Measurements from ENCODE around the gene RAMP3. TPM values are rescaled to one million over a fixed set of nuclear protein-coding genes. Genes with fewer than 3 reads are reported as not detected.
"Not testable (repeated sequence)": the region's sequence is repeated elsewhere in the genome, so short reads cannot be mapped to it uniquely, and the experiment has no call there.

The RAMP3 gene
- total RNA-seq, 5 donors from 2014 or later (not counting 1 experiment from before 2014, with no cell fraction given): 0.19 to 0.63 (median 0.45) TPM; not detected in 1

DNA sequence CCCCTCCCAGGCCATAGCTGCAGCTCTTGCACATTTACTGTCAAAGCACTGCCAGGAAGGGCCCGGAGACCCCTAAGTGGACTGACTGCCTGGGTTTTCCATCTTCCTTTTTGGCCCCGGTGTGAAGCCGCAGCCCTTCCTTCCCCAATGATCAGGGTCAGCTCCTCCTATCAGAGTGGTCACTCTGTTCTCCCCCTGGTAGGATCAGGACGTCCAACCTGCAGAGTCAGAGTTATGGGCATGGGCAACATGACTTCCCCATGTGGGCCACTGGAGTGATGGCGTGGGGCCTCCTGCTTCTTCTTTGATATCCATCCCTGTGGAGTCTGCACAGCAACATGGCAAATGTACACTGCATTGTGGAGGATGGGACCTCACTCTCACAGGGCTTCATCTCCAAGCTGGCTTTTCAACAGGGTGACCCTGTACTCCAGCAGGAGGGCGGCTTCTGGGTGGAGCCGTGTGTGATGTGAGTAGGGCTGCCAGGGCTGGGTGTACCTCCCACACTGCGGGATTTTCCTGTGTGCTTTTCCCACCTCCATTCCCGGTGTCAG, 6.4 kb upstream of the RAMP3 start:
- H3K9me3 ChIP-seq: no peaks in the 10 kb centered on the region
- ATAC-seq (replicated peaks in 1 of 4): no peak
- peaks cover 0 to 56% of the 10 kb centered on the region in 2 experiments for H3K27me3 ChIP-seq (replicated peaks in 1 of 2; ENCODE audit: control insufficient read depth in 2 of 2, extremely low read depth in 1 of 2, insufficient read depth in 2 of 2, low read length in 1 of 2)
- H3K4me1 Mint-ChIP-seq: peaks cover 0 to 7% (median 3%) of the 10 kb centered on the region in 3 donors
- no peaks in the 10 kb centered on the region for H3K36me3 Mint-ChIP-seq
- ChIA-PET POLR2A (no interaction called here), CTCF (no interaction called here)
- H3K36me3 ChIP-seq (ENCODE audit: control insufficient read depth in 2 of 2, extremely low read depth in 1 of 2, insufficient read depth in 1 of 2, low read length in 1 of 2): no peaks in the 10 kb centered on the region
- no peak overlapping the region for H3K27ac ChIP-seq (ENCODE audit: low read length)
- peaks cover 11 to 41% of the 10 kb centered on the region in 2 donors for H3K27me3 Mint-ChIP-seq
- no peaks in the 10 kb centered on the region for H3K9me3 Mint-ChIP-seq
- H3K27ac Mint-ChIP-seq: no peak overlapping the region
- DNase-seq: no peak
- H3K4me1 ChIP-seq (ENCODE audit: control insufficient read depth in 1 of 2, extremely low read depth in 1 of 2, insufficient read depth in 2 of 2, low read length in 2 of 2): no peaks in the 10 kb centered on the region
- whole genome bisulfite sequencing (ENCODE audit: insufficient coverage): 75% methylated on average over 5 of the region's 9 CpGs
- no peak overlapping the region for H3K4me3 Mint-ChIP-seq
- no peak overlapping the region for H3K4me3 ChIP-seq (ENCODE audit: control insufficient read depth in 1 of 2, extremely low read depth in 1 of 2, low read length in 1 of 2)

DNA sequence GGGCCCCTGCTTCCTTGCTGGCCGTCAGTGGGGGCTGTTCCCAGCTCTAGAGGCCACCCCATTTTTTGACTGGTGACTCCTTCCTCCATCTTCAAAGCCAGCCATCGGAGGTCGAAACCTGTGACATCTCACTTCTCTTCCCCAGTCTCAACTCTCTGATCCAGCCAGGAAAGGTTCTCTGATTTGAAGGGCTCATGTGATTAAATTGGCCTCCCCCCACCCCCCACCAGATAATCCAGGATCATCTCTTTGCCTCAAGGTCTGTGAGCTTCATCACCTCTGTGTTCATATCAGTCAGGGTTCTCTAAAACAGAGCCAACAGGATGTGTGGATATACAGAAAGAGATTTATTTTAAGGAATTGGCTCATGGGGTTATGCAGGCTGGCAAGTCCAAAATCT, 5.6 kb upstream of the RAMP3 start:
- Histone ChIP-seq H3K36me3 (ENCODE audit: control insufficient read depth in 2 of 2, extremely low read depth in 1 of 2, insufficient read depth in 1 of 2, low read length in 1 of 2) (no peaks in the 10 kb centered on the region), H3K4me3 (ENCODE audit: control insufficient read depth in 1 of 2, extremely low read depth in 1 of 2, low read length in 1 of 2) (no peak overlapping the region), H3K27ac (ENCODE audit: low read length) (no peak overlapping the region), H3K27me3 (replicated peaks in 1 of 2; ENCODE audit: control insufficient read depth in 2 of 2, extremely low read depth in 1 of 2, insufficient read depth in 2 of 2, low read length in 1 of 2) (peaks cover 0 to 56% of the 10 kb centered on the region in 2 experiments), H3K4me1 (ENCODE audit: control insufficient read depth in 1 of 2, extremely low read depth in 1 of 2, insufficient read depth in 2 of 2, low read length in 2 of 2) (no peaks in the 10 kb centered on the region), H3K9me3 (no peaks in the 10 kb centered on the region)
- Mint-ChIP-seq H3K36me3 (no peaks in the 10 kb centered on the region), H3K4me3 (no peak overlapping the region), H3K27ac (no peak overlapping the region), H3K27me3 (peaks cover 15 to 38% of the 10 kb centered on the region in 2 donors), H3K4me1 (peaks cover 3 to 11% (median 3%) of the 10 kb centered on the region in 3 donors), H3K9me3 (no peaks in the 10 kb centered on the region)
- CTCF ChIA-PET: interaction anchor here (0.5 to 1.5 kb wide), 2 partner anchors 109 to 322 kb away, joined by 4 to 5 read pairs; no protein-coding TSS in a partner anchor
- DNase-seq (no peak), ATAC-seq (replicated peaks in 1 of 4) (no peak)
- POLR2A ChIA-PET: interaction anchor here in 1 of 2 donors (0.6 kb wide), 1 partner anchor 442 kb away, joined by 10 read pairs; no protein-coding TSS in a partner anchor
- 43% methylated on average over 2 of the region's 3 CpGs for WGBS (ENCODE audit: insufficient coverage)

DNA sequence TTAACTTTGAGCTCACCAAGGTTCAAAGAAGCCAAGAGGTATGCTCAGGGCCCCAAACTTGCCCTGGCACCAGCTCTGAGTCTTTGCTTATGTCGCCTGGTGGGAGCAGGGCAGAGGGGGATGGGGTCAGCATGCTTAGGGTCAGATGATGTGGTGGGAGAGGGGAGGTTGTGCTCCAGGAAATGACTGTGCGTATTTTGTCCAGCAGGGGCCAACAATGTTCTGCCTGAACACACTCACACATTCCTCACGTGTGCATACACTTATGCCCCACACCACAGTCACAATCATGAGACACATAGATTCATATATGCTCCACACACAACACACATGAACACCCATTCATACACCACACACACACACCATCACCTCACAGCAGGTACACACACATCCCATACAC, 4.4 kb upstream of the RAMP3 start:
- H3K36me3 ChIP-seq (ENCODE audit: control insufficient read depth in 2 of 2, extremely low read depth in 1 of 2, insufficient read depth in 1 of 2, low read length in 1 of 2): no peaks in the 10 kb centered on the region
- Mint-ChIP-seq H3K36me3 (no peaks in the 10 kb centered on the region), H3K27me3 (peaks cover 17 to 41% of the 10 kb centered on the region in 2 donors), H3K27ac (no peak overlapping the region), H3K4me1 (peaks cover 6 to 14% (median 8%) of the 10 kb centered on the region in 3 donors), H3K4me3 (no peak overlapping the region), H3K9me3 (no peaks in the 10 kb centered on the region)
- WGBS (ENCODE audit: insufficient coverage): 38% methylated on average over 3 of the region's 3 CpGs
- DNase-seq: no peak
- H3K27ac ChIP-seq (ENCODE audit: low read length): no peak overlapping the region
- ATAC-seq (replicated peaks in 1 of 4): no peak
- CTCF ChIA-PET: interaction anchor here (1.0 to 1.5 kb wide), 2 partner anchors 25 to 107 kb away, joined by 3 to 4 read pairs; no protein-coding TSS in a partner anchor
- POLR2A ChIA-PET: no interaction called here
- H3K27me3 ChIP-seq (replicated peaks in 1 of 2; ENCODE audit: control insufficient read depth in 2 of 2, extremely low read depth in 1 of 2, insufficient read depth in 2 of 2, low read length in 1 of 2): peaks cover 0 to 57% of the 10 kb centered on the region in 2 experiments
- H3K9me3 ChIP-seq: no peaks in the 10 kb centered on the region
- no peaks in the 10 kb centered on the region for H3K4me1 ChIP-seq (ENCODE audit: control insufficient read depth in 1 of 2, extremely low read depth in 1 of 2, insufficient read depth in 2 of 2, low read length in 2 of 2)
- no peak overlapping the region for H3K4me3 ChIP-seq (ENCODE audit: control insufficient read depth in 1 of 2, extremely low read depth in 1 of 2, low read length in 1 of 2)

- ATAC-seq (replicated peaks in 1 of 4); H3K4me3 ChIP-seq (ENCODE audit: control insufficient read depth in 1 of 2, extremely low read depth in 1 of 2, low read length in 1 of 2); H3K27ac ChIP-seq (ENCODE audit: low read length); H3K27ac Mint-ChIP-seq; H3K36me3 ChIP-seq (ENCODE audit: control insufficient read depth in 2 of 2, extremely low read depth in 1 of 2, insufficient read depth in 1 of 2, low read length in 1 of 2); DNase-seq; H3K9me3 ChIP-seq; POLR2A ChIA-PET; H3K36me3 Mint-ChIP-seq; H3K4me1 ChIP-seq (ENCODE audit: control insufficient read depth in 1 of 2, extremely low read depth in 1 of 2, insufficient read depth in 2 of 2, low read length in 2 of 2); H3K9me3 Mint-ChIP-seq; H3K4me3 Mint-ChIP-seq: not testable (repeated sequence)
- peaks cover 0 to 61% of the 10 kb centered on the region in 2 experiments for H3K27me3 ChIP-seq (replicated peaks in 1 of 2; ENCODE audit: control insufficient read depth in 2 of 2, extremely low read depth in 1 of 2, insufficient read depth in 2 of 2, low read length in 1 of 2)
- peaks cover 23 to 43% of the 10 kb centered on the region in 2 donors for H3K27me3 Mint-ChIP-seq
- CTCF ChIA-PET: interaction anchor here in 1 of 2 donors (0.5 to 0.7 kb wide), 4 partner anchors 17 to 177 kb away, joined by 3 read pairs; no protein-coding TSS in a partner anchor
- peaks cover 9 to 14% (median 11%) of the 10 kb centered on the region in 3 donors for H3K4me1 Mint-ChIP-seq
- no CpG with 5 or more reads among the region's 8 CpGs for WGBS (ENCODE audit: insufficient coverage)
Observed at GRCh38 chr7:45153861-45154260, 3.7 kb upstream of the RAMP3 start.

GRCh38 chr7:45155357-45155900, 2.2 kb upstream of the RAMP3 start:
- ChIA-PET POLR2A (no interaction called here), CTCF (interaction anchor here in 1 of 2 donors (0.6 kb wide), 1 partner anchor 160 kb away, joined by 5 read pairs; no protein-coding TSS in a partner anchor)
- Histone ChIP-seq H3K9me3 (no peaks in the 10 kb centered on the region), H3K36me3 (ENCODE audit: control insufficient read depth in 2 of 2, extremely low read depth in 1 of 2, insufficient read depth in 1 of 2, low read length in 1 of 2) (no peaks in the 10 kb centered on the region), H3K27me3 (replicated peaks in 1 of 2; ENCODE audit: control insufficient read depth in 2 of 2, extremely low read depth in 1 of 2, insufficient read depth in 2 of 2, low read length in 1 of 2) (peaks cover 0 to 60% of the 10 kb centered on the region in 2 experiments), H3K27ac (ENCODE audit: low read length) (no peak overlapping the region), H3K4me3 (ENCODE audit: control insufficient read depth in 1 of 2, extremely low read depth in 1 of 2, low read length in 1 of 2) (no peak overlapping the region), H3K4me1 (ENCODE audit: control insufficient read depth in 1 of 2, extremely low read depth in 1 of 2, insufficient read depth in 2 of 2, low read length in 2 of 2) (no peaks in the 10 kb centered on the region)
- DNase-seq (no peak), ATAC-seq (replicated peaks in 1 of 4) (no peak)
- Mint-ChIP-seq H3K27ac (no peak overlapping the region), H3K4me1 (peaks cover 11 to 14% (median 13%) of the 10 kb centered on the region in 3 donors), H3K36me3 (no peaks in the 10 kb centered on the region), H3K27me3 (peaks cover 18 to 44% of the 10 kb centered on the region in 2 donors), H3K4me3 (no peak overlapping the region), H3K9me3 (no peaks in the 10 kb centered on the region)
- 98% methylated on average over 4 of the region's 9 CpGs for WGBS (ENCODE audit: insufficient coverage)

DNA sequence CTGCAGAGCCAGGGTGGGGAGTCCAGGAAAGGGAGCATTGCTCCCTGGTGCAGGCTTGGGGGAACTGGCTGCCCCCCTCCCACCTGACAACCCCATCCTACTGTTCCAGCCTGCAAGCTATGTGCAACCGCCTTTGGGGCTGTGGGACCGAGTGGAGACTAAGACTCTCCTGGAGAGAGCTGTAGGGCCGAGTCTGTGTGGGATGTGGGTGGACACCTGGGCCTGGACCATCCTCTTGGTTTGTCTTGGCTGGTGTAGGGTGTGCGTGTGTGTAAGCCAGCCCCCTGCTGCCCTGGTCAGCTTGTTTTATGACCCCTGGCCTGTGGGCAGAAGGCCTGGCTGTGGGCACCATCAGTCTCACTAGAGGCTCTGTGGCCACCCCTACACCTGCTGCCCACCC, 1.6 kb upstream of the RAMP3 start:
- Histone ChIP-seq H3K36me3 (ENCODE audit: control insufficient read depth in 2 of 2, extremely low read depth in 1 of 2, insufficient read depth in 1 of 2, low read length in 1 of 2) (no peaks in the 10 kb centered on the region), H3K27me3 (replicated peaks in 1 of 2; ENCODE audit: control insufficient read depth in 2 of 2, extremely low read depth in 1 of 2, insufficient read depth in 2 of 2, low read length in 1 of 2) (peaks cover 0 to 60% of the 10 kb centered on the region in 2 experiments), H3K9me3 (no peaks in the 10 kb centered on the region), H3K4me3 (ENCODE audit: control insufficient read depth in 1 of 2, extremely low read depth in 1 of 2, low read length in 1 of 2) (no peak overlapping the region), H3K27ac (ENCODE audit: low read length) (no peak overlapping the region), H3K4me1 (ENCODE audit: control insufficient read depth in 1 of 2, extremely low read depth in 1 of 2, insufficient read depth in 2 of 2, low read length in 2 of 2) (no peaks in the 10 kb centered on the region)
- no peak overlapping the region for H3K27ac Mint-ChIP-seq
- 69% methylated on average over 2 of the region's 4 CpGs for WGBS (ENCODE audit: insufficient coverage)
- H3K4me1 Mint-ChIP-seq: peaks cover 13 to 15% (median 14%) of the 10 kb centered on the region in 3 donors
- CTCF ChIA-PET: interaction anchor here in 1 of 2 donors (0.6 kb wide), 1 partner anchor 1923 kb away, joined by 4 read pairs; no protein-coding TSS in a partner anchor
- no peaks in the 10 kb centered on the region for H3K36me3 Mint-ChIP-seq
- peaks cover 15 to 38% of the 10 kb centered on the region in 2 donors for H3K27me3 Mint-ChIP-seq
- H3K9me3 Mint-ChIP-seq: no peaks in the 10 kb centered on the region
- no peak for ATAC-seq (replicated peaks in 1 of 4)
- no peak overlapping the region for H3K4me3 Mint-ChIP-seq
- POLR2A ChIA-PET: interaction anchor here in 1 of 2 donors (0.6 kb wide), 1 partner anchor 45 kb away, joined by 3 read pairs; no protein-coding TSS in a partner anchor
- no peak for DNase-seq

All from T-cell (primary cell).